Keratinocyte (primary cell): ENCODE data around the gene TACR1.

ENCODE experiments used
- CTCF ChIP-seq, 3 experiments: IDR thresholded peaks in 1 of 3; conservative IDR thresholded peaks in 1 of 3; optimal IDR thresholded peaks in 1 of 3; 2 replicates in 2 of 3; 3 replicates in 1 of 3; pipeline versions ENCODE3 to v1.5.1; 2011; ENCODE audit warnings: low read length in 3 of 3, mild to moderate bottlenecking in 3 of 3, moderate library complexity in 2 of 3, control low read depth in 1 of 3, inconsistent platforms in 1 of 3; ENCODE audit not compliant: insufficient read depth in 2 of 3; ENCODE audit errors: extremely low read depth in 1 of 3
- EZH2 ChIP-seq: IDR thresholded peaks from one replicate; pipeline ENCODE4 v1.6.1; 2012; ENCODE audit warnings: inconsistent platforms, mild to moderate bottlenecking, low read length, moderate library complexity

DNA sequence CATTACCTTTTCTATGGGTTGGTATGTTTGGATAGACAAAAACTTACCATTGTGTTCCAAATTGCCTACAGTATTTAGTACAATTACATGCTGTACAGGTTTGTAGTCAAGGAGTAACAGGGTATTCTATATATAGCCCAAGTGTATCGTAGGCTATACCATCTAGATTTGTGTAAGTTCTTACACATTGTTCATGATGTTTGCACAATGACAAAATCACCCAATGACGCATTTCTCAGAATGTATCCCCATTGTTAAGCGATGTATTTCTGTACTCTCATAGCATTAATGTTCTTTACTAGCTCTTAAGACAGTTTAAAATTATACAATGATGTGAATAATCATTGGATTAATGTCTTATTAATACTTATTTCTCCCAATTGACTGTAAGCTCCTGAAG, 16.7 kb downstream of the TACR1 start:
- TF ChIP-seq CTCF (optimal IDR thresholded peaks at IDR 0.05 in 1 of 3, IDR thresholded peaks at IDR 0.05 in 1 of 3, conservative IDR thresholded peaks at IDR 0.05 in 1 of 3; ENCODE audit: extremely low read depth in 1 of 3, insufficient read depth in 2 of 3, low read length in 3 of 3) (no peak), EZH2 (no peak)
